Stimulated activated naive CD4-positive, alpha-beta T cell (primary cell): ENCODE results near the gene CAPN5.
"Not testable (repeated sequence)": the region's sequence is repeated elsewhere in the genome, so short reads cannot be mapped to it uniquely, and the experiment has no call there.

Experiments
- DNase-seq, 6 experiments: peaks; one replicate each; lab custom pipeline; 2025; lab: John Stamatoyannopoulos, UW

CAPN5 gene

GRCh38 chr11:77066229-77067042 lies at the start of gene CAPN5:
Gene CAPN5, plus strand, starts transcription at chr11:77066971. Its CDS starts 17,916 bp downstream, at chr11:77084887.
- peak; percentile 72 to 86 (median 82) for DNase-seq

- DNase-seq = not testable (repeated sequence)
These were observed 48.3 kb upstream of the CAPN5 start for GRCh38 chr11:77018396-77018924.

GRCh38 chr11:77019976-77020595 lies 46.7 kb upstream of the CAPN5 start:
- DNase-seq = no peak

GRCh38 chr11:77020734-77021133 lies 46.0 kb upstream of the CAPN5 start:
- no peak for DNase-seq

- no peak for DNase-seq
These were observed 42.0 kb upstream of the CAPN5 start for GRCh38 chr11:77024745-77025144.

- no peak for DNase-seq
These were observed 40.5 kb upstream of the CAPN5 start for GRCh38 chr11:77026221-77026620.

GRCh38 chr11:77026743-77027142 lies 40.0 kb upstream of the CAPN5 start:
- no peak for DNase-seq

- no peak for DNase-seq
These were observed 39.5 kb upstream of the CAPN5 start for GRCh38 chr11:77027275-77027674.

- no peak for DNase-seq
These were observed 36.9 kb upstream of the CAPN5 start for GRCh38 chr11:77029829-77030228.

- DNase-seq = no peak
These were observed 35.8 kb upstream of the CAPN5 start for GRCh38 chr11:77030834-77031414.

- no peak for DNase-seq
These were observed 35.2 kb upstream of the CAPN5 start for GRCh38 chr11:77031599-77031998.

- no peak for DNase-seq
These were observed 31.7 kb upstream of the CAPN5 start for GRCh38 chr11:77035039-77035438.

GRCh38 chr11:77035580-77035979 lies 31.2 kb upstream of the CAPN5 start:
- DNase-seq = no peak

- DNase-seq = no peak
These were observed 30.4 kb upstream of the CAPN5 start for GRCh38 chr11:77036398-77036797.

- no peak for DNase-seq
These were observed 29.7 kb upstream of the CAPN5 start for GRCh38 chr11:77037057-77037456.

- DNase-seq = no peak
These were observed 28.5 kb upstream of the CAPN5 start for GRCh38 chr11:77038029-77038824.

- DNase-seq = no peak
These were observed 27.9 kb upstream of the CAPN5 start for GRCh38 chr11:77038825-77039326.

GRCh38 chr11:77039491-77040400 lies 27.0 kb upstream of the CAPN5 start:
- peak in 1 of 6 experiments; percentile 22 for DNase-seq

- no peak for DNase-seq
These were observed 26.4 kb upstream of the CAPN5 start for GRCh38 chr11:77040401-77040777.

GRCh38 chr11:77040889-77041288 lies 25.9 kb upstream of the CAPN5 start:
- no peak for DNase-seq
